CD4-positive, alpha-beta T cell (primary cell): Measurements from ENCODE around the gene EGFLAM. TPM values are rescaled to one million over a fixed set of nuclear protein-coding genes. Genes with fewer than 3 reads are reported as not detected.

Experiments
- ATAC-seq: fragments of 200-7000 bp; cut with Tn5 transposase; one replicate; pipeline ENCODE4 v1.10.0; 2022; ENCODE audit warnings: mild to moderate bottlenecking; ENCODE audit not compliant: poor library complexity
- CTCF ChIA-PET: fragments of 350-600 bp; sonication (Branson Sonifier 250); formaldehyde crosslinking; loops from one replicate; lab custom pipeline; 2021; ENCODE audit warnings: antibody characterized with exemption, inconsistent platforms; lab: Charles Lee
- POLR2A ChIA-PET: fragments of 350-600 bp; sonication (Branson Sonifier 250); formaldehyde crosslinking; loops from one replicate; lab custom pipeline; 2021; ENCODE audit warnings: antibody characterized with exemption, inconsistent platforms; lab: Charles Lee
- DNase-seq, 14 experiments: peaks; one replicate each; pipeline ENCODE4 v3.0.0-alpha.2; 2013 to 2020; ENCODE audit warnings: mixed read lengths in 2 of 14
- H3K27ac ChIP-seq, 2 donors: one replicate each; pipeline versions ENCODE4 v1.5.1 to v1.7.0; 2013; ENCODE audit warnings: low read length in 2 of 2, low read depth in 1 of 2, mild to moderate bottlenecking in 1 of 2
- H3K27me3 ChIP-seq, 2 experiments: 1 replicate in 1 of 2; 2 replicates in 1 of 2; pipeline versions ENCODE4 v1.6.1 to v1.7.0; 2013; ENCODE audit warnings: low read length in 2 of 2, control low read depth in 1 of 2, mild to moderate bottlenecking in 1 of 2, moderate library complexity in 1 of 2; ENCODE audit not compliant: insufficient read depth in 2 of 2, control insufficient read depth in 1 of 2
- H3K36me3 ChIP-seq: one replicate; pipeline ENCODE4 v1.6.1; 2013; ENCODE audit warnings: low read length, control low read depth; ENCODE audit not compliant: insufficient read depth
- H3K4me1 ChIP-seq: one replicate; pipeline ENCODE4 v1.6.1; 2013; ENCODE audit warnings: low read length, control low read depth; ENCODE audit not compliant: insufficient read depth
- H3K4me3 ChIP-seq: one replicate; pipeline ENCODE4 v1.5.1; 2013; ENCODE audit warnings: mild to moderate bottlenecking, low read length, moderate library complexity
- H3K9me3 ChIP-seq, 2 experiments: 1 replicate in 1 of 2; 2 replicates in 1 of 2; pipeline versions ENCODE4 v1.6.1 to v1.7.0; 2013; ENCODE audit warnings: low read length in 2 of 2, mild to moderate bottlenecking in 2 of 2, control low read depth in 1 of 2, moderate library complexity in 1 of 2; ENCODE audit not compliant: control insufficient read depth in 1 of 2, insufficient read depth in 1 of 2
- H3K27ac Mint-ChIP-seq: one replicate; pipeline ENCODE4 v1.8.0; 2020; ENCODE audit warnings: mixed read lengths
- H3K27me3 Mint-ChIP-seq: one replicate; pipeline ENCODE4 v1.8.0; 2021; ENCODE audit warnings: mixed read lengths
- H3K36me3 Mint-ChIP-seq: one replicate; pipeline ENCODE4 v1.8.0; 2021; ENCODE audit warnings: low read depth, mixed read lengths
- H3K4me1 Mint-ChIP-seq: one replicate; pipeline ENCODE4 v1.8.0; 2021; ENCODE audit warnings: low read depth, mixed read lengths
- H3K4me3 Mint-ChIP-seq: one replicate; pipeline ENCODE4 v1.8.0; 2020; ENCODE audit warnings: mild to moderate bottlenecking, mixed read lengths
- H3K9me3 Mint-ChIP-seq: one replicate; pipeline ENCODE4 v1.8.0; 2020; ENCODE audit warnings: mixed read lengths
- CTCF ChIP-seq: fragments of 200-600 bp; IDR thresholded peaks from one replicate; pipeline ENCODE4 v1.8.0; 2022; ENCODE audit warnings: antibody characterized with exemption, mild to moderate bottlenecking
- intact Hi-C, 2 experiments: fragments of 100-400 bp; cut with DNase I in 1 of 2; cut with micrococcal nuclease in 1 of 2; formaldehyde crosslinking; loops; one replicate each; pipeline versions ENCODE4 v1.15.1 to v1.9.0; 2023 to 2025; cut with DNase I, micrococcal nuclease
- total RNA-seq, 174 experiments: library from RNA in 2 of 174; stranded (reverse) in 2 of 174; gene quantifications; one replicate each; pipeline ENCODE4 v1.2.3 and lab custom pipeline; 2021 to 2026

EGFLAM gene
- total RNA-seq, 2 experiments from 2014 or later: not detected

GRCh38 chr5:38456657-38457399, 198.5 kb downstream of the EGFLAM start:
- peaks cover 79% of the 10 kb centered on the region for H3K27me3 Mint-ChIP-seq
- ATAC-seq: no peak
- CTCF ChIA-PET: interaction anchor here (2.3 kb wide), 1 partner anchor 15 kb away, joined by 9 read pairs; no protein-coding TSS in a partner anchor

GRCh38 chr5:38458174-38458573, 199.8 kb downstream of the EGFLAM start:
- Histone ChIP-seq H3K4me3 (no peak overlapping the region), H3K4me1 (peaks cover 26% of the 10 kb centered on the region), H3K9me3 (peaks cover 0 to 4% of the 10 kb centered on the region in 2 experiments), H3K27ac (no peak overlapping the region), H3K27me3 (peaks cover 45 to 78% of the 10 kb centered on the region in 2 experiments), H3K36me3 (no peaks in the 10 kb centered on the region)
- H3K9me3 Mint-ChIP-seq: no peaks in the 10 kb centered on the region
- H3K4me3 Mint-ChIP-seq: no peak overlapping the region
- H3K27ac Mint-ChIP-seq: no peak overlapping the region
- intact Hi-C loops: no loop called here
- ATAC-seq (no peak), DNase-seq (no peak)
- CTCF ChIA-PET: no interaction called here
- H3K27me3 Mint-ChIP-seq: peaks cover 79% of the 10 kb centered on the region
- H3K4me1 Mint-ChIP-seq: peaks cover 11% of the 10 kb centered on the region
- TF ChIP-seq CTCF: no peak
- POLR2A ChIA-PET: no interaction called here
- H3K36me3 Mint-ChIP-seq: no peaks in the 10 kb centered on the region

More at GRCh38 chr5:38456657-38457399, 198.5 kb downstream of the EGFLAM start:
- Mint-ChIP-seq H3K9me3 (no peaks in the 10 kb centered on the region), H3K36me3 (no peaks in the 10 kb centered on the region), H3K4me3 (no peak overlapping the region), H3K4me1 (peaks cover 22% of the 10 kb centered on the region), H3K27ac (no peak overlapping the region)
- Histone ChIP-seq H3K4me3 (no peak overlapping the region), H3K27ac (no peak overlapping the region), H3K36me3 (no peaks in the 10 kb centered on the region), H3K9me3 (peaks cover 0 to 4% of the 10 kb centered on the region in 2 experiments), H3K27me3 (peaks cover 50 to 66% of the 10 kb centered on the region in 2 experiments), H3K4me1 (peaks cover 37% of the 10 kb centered on the region)
- no peak for DNase-seq
- intact Hi-C loops: no loop called here
- POLR2A ChIA-PET: no interaction called here
- TF ChIP-seq CTCF: no peak

GRCh38 chr5:38462976-38463633, 204.7 kb downstream of the EGFLAM start:
- Histone ChIP-seq H3K27ac (no peak overlapping the region), H3K36me3 (no peaks in the 10 kb centered on the region), H3K27me3 (peaks cover 29 to 64% of the 10 kb centered on the region in 2 experiments), H3K4me1 (no peaks in the 10 kb centered on the region), H3K9me3 (peaks cover 0 to 14% of the 10 kb centered on the region in 2 experiments), H3K4me3 (no peak overlapping the region)
- no peak for ATAC-seq
- Mint-ChIP-seq H3K9me3 (no peaks in the 10 kb centered on the region), H3K27ac (no peak overlapping the region), H3K4me3 (no peak overlapping the region), H3K36me3 (no peaks in the 10 kb centered on the region), H3K27me3 (peaks cover 43% of the 10 kb centered on the region), H3K4me1 (no peaks in the 10 kb centered on the region)
- ChIA-PET CTCF (no interaction called here), POLR2A (no interaction called here)
- intact Hi-C loops: no loop called here
- TF ChIP-seq CTCF: no peak
- DNase-seq: no peak
